HepG2 (cell line): Measurements from ENCODE around the gene DEPDC5. TPM values are rescaled to one million over a fixed set of nuclear protein-coding genes. Genes with fewer than 3 reads are reported as not detected.

ENCODE experiments used
- ATAC-seq: fragments of 200-7000 bp; cut with Tn5 transposase; 3 replicates; pipeline ENCODE4 v1.9.1; 2020; ENCODE audit warnings: mild to moderate bottlenecking, moderate library complexity
- BruUV-seq: library from RNA; stranded (reverse); fragments of 400-500 nt; replicated peaks from 2 replicates; lab custom pipeline; 2021; lab: Mats Ljungman, UMichigan
- CTCF ChIA-PET: fragments of 300-600 bp; formaldehyde crosslinking; extraction: SDS; loops from one replicate; lab custom pipeline; 2021; ENCODE audit warnings: low total read pairs, inconsistent platforms, low intra/inter-chr PET ratio; lab: Yijun Ruan, JAX
- POLR2A ChIA-PET: fragments of 350-600 bp; sonication (Branson Sonifier 250); formaldehyde crosslinking; loops from one replicate; lab custom pipeline; 2020; ENCODE audit warnings: antibody characterized with exemption, inconsistent platforms; lab: Yijun Ruan, JAX
- DNase-seq: peaks from one replicate; pipeline ENCODE4 v3.0.0-alpha.2; 2015; ENCODE audit warnings: low spot score
- FAIRE-seq: peaks from 3 replicates; lab custom pipeline; 2011; peaks lifted over from hg19 to GRCh38; lab: Jason Lieb, UNC
- H2AFZ ChIP-seq: one replicate; pipeline ENCODE4 v1.6.1; 2011; ENCODE audit warnings: low read length, inconsistent platforms
- H3K27ac ChIP-seq: fragments of 300-600 bp; 3 replicates; pipeline ENCODE4 v1.8.0; 2011; ENCODE audit warnings: mixed run types, mild to moderate bottlenecking, mixed read lengths, low read length, inconsistent platforms; ENCODE audit not compliant: insufficient read depth; ENCODE audit errors: extremely low read length
- H3K27me3 ChIP-seq, 2 experiments: fragments of 200-600 bp in 1 of 2; 2 replicates in 1 of 2; 3 replicates in 1 of 2; pipeline versions ENCODE4 v1.6.0 to v1.8.0; 2011; ENCODE audit warnings: low read length in 2 of 2, mild to moderate bottlenecking in 2 of 2, moderate library complexity in 2 of 2, inconsistent platforms in 1 of 2; ENCODE audit not compliant: insufficient read depth in 2 of 2, control insufficient read depth in 1 of 2
- H3K36me3 ChIP-seq, 2 experiments: fragments of 200-600 bp in 1 of 2; replicated peaks in 1 of 2; 2 replicates in 1 of 2; 3 replicates in 1 of 2; pipeline versions ENCODE4 v1.5.1 to v1.8.0; 2011; ENCODE audit warnings: low read length in 2 of 2, inconsistent platforms in 1 of 2; ENCODE audit not compliant: insufficient read depth in 2 of 2, control insufficient read depth in 1 of 2
- H3K4me1 ChIP-seq: 2 replicates; pipeline ENCODE4 v1.5.1; 2012; ENCODE audit warnings: low read length, inconsistent platforms; ENCODE audit not compliant: insufficient read depth
- H3K4me2 ChIP-seq: 2 replicates; pipeline ENCODE4 v1.6.0; 2011; ENCODE audit warnings: low read depth, low read length, inconsistent platforms
- H3K4me3 ChIP-seq, 3 experiments: fragments of 200-600 bp in 1 of 3; sonication (generic), shearing (Covaris generic) in 1 of 3; replicated peaks in 1 of 3; 2 replicates each; pipeline ENCODE4 v1.5.1; 2011 to 2016; ENCODE audit warnings: low read length in 3 of 3, inconsistent platforms in 2 of 3, low read depth in 2 of 3, mild to moderate bottlenecking in 2 of 3, control low read depth in 1 of 3, mixed read lengths in 1 of 3; ENCODE audit not compliant: insufficient read depth in 1 of 3
- H3K79me2 ChIP-seq: one replicate; pipeline ENCODE4 v1.6.1; 2011; ENCODE audit warnings: low read length, inconsistent platforms; ENCODE audit not compliant: insufficient read depth
- H3K9ac ChIP-seq: 2 replicates; pipeline ENCODE4 v1.6.0; 2011; ENCODE audit warnings: mild to moderate bottlenecking, low read depth, low read length, inconsistent platforms; ENCODE audit not compliant: insufficient read depth
- H3K9me3 ChIP-seq: 2 replicates; pipeline ENCODE4 v1.5.1; 2012; ENCODE audit warnings: mild to moderate bottlenecking, low read length
- H4K20me1 ChIP-seq: 2 replicates; pipeline ENCODE4 v1.6.0; 2011; ENCODE audit warnings: inconsistent platforms, mild to moderate bottlenecking, low read length, moderate library complexity; ENCODE audit not compliant: insufficient read depth
- CCAR2 ChIP-seq: fragments of 200-400 bp; formaldehyde crosslinking; optimal IDR thresholded peaks from 2 replicates; pipeline ENCODE3; 2018; ENCODE audit warnings: low read depth, mild to moderate bottlenecking, low read length, moderate library complexity
- KLF6 ChIP-seq: IDR thresholded peaks from 2 replicates; pipeline ENCODE4 v1.8.0; 2016; ENCODE audit warnings: missing biosample characterization, missing genetic modification reagents
- NCOR1 ChIP-seq: fragments of 200-600 bp; sonication (generic); IDR thresholded peaks from 2 replicates; pipeline ENCODE4 v1.7.0; 2017; ENCODE audit warnings: antibody characterized with exemption, low read length, borderline replicate concordance
- NFE2L2 ChIP-seq: fragments of 150-350 bp; IDR thresholded peaks from 2 replicates; pipeline ENCODE4 v1.6.1; 2014; ENCODE audit warnings: low read length
- RXRB ChIP-seq: IDR thresholded peaks from 2 replicates; pipeline ENCODE4 v1.6.1; 2016; ENCODE audit warnings: borderline replicate concordance, missing genetic modification reagents, missing compliant biosample characterization
- SYNCRIP ChIP-seq: fragments of 200-400 bp; formaldehyde crosslinking; IDR thresholded peaks from 2 replicates; pipeline ENCODE4 v1.6.1; 2018; ENCODE audit warnings: mild to moderate bottlenecking, low read depth, low read length; ENCODE audit not compliant: insufficient read depth
- ZBTB21 ChIP-seq: sonication (generic); formaldehyde crosslinking; IDR thresholded peaks from 2 replicates; pipeline ENCODE4 v1.4.0; 2020; ENCODE audit warnings: missing genetic modification reagents
- ZMYM2 ChIP-seq: sonication (generic); formaldehyde crosslinking; IDR thresholded peaks from 2 replicates; pipeline ENCODE4 v1.8.0; 2022; ENCODE audit warnings: mild to moderate bottlenecking, missing genetic modification reagents
- ZNF263 ChIP-seq: sonication (generic); formaldehyde crosslinking; IDR thresholded peaks from 2 replicates; pipeline ENCODE4 v1.4.0; 2020; ENCODE audit warnings: missing genetic modification reagents
- ZNF34 ChIP-seq: sonication (generic); formaldehyde crosslinking; IDR thresholded peaks from 2 replicates; pipeline ENCODE4 v1.4.0; 2020; ENCODE audit warnings: mild to moderate bottlenecking, missing genetic modification reagents, borderline replicate concordance
- ZNF572 ChIP-seq: sonication (generic); formaldehyde crosslinking; IDR thresholded peaks from 2 replicates; pipeline ENCODE4 v1.5.1; 2020; ENCODE audit warnings: mild to moderate bottlenecking, missing genetic modification reagents
- ZNF577 ChIP-seq: sonication (generic); formaldehyde crosslinking; IDR thresholded peaks from 2 replicates; pipeline ENCODE4 v1.4.0; 2020; ENCODE audit warnings: mild to moderate bottlenecking, low read depth, missing genetic modification reagents, borderline replicate concordance
- WGBS: methylation state at CpG from one replicate; pipeline ENCODE4 v1.1.6; 2017; ENCODE audit warnings: low lambda C conversion rate; 5-methylcytosine and 5-hydroxymethylcytosine counted together
- in situ Hi-C: cut with HindIII; loops from 2 replicates; pipeline ENCODE4 v1.10.0; 2017; ENCODE audit warnings: low pct_unique_long_range_greater_than_20kb; ENCODE audit not compliant: extremely low pct_ligation_motif_present
- intact Hi-C: fragments of 100-400 bp; cut with micrococcal nuclease; formaldehyde crosslinking; loops from one replicate; pipeline ENCODE4 v1.10.0; 2022; ENCODE audit not compliant: unreplicated experiment
- polyA plus RNA-seq, 8 experiments: library from polyadenylated mRNA; depleted of rRNA in 3 of 8; stranded (reverse) in 7 of 8; unstranded in 1 of 8; fragments of >200 nt; fragmentation: Illumina TruSeq in 4 of 8; extraction: Trizol in 4 of 8; gene quantifications; 2 replicates each; pipeline versions ENCODE4 v1.2.1 to v1.2.3, GENCODE V29; 2011 to 2016; ENCODE audit warnings: low read depth in 4 of 8, missing spikeins in 1 of 8, mixed read lengths in 1 of 8; ENCODE audit not compliant: insufficient read depth in 1 of 8
- total RNA-seq, 5 experiments: library from RNA; depleted of rRNA; stranded (reverse); fragments of >200 nt; fragmentation: Illumina TruSeq; extraction: Trizol; gene quantifications; 2 replicates each; pipeline ENCODE4 v1.2.3, GENCODE V29; 2016; ENCODE audit warnings: low read depth in 1 of 5

DEPDC5 gene
- total and polyA plus RNA-seq, 2 of the 13 experiments (the other 11 are each of a cell fraction or from before 2014, with no cell fraction given): 9.8 to 12.4 TPM

DNA sequence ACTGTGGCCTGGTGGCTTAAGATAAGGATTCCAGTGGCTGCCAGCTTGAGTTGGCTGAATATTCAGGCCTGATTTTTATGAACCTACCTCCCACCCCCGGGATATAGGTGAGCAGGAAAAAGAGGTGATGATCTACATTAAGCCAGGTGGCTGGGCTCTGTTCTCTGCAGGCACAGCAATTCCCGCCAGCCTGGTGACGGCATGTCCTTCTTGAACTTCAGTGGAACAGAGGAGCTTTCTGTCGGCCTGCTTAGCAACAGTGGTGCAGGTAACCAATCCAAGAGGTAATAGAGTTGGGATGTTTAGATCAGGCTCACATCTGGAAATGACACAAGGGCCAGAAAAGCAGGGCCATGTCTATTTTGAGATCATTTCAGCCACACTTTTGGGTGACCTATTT is 68.7 kb downstream of the DEPDC5 start:
- Histone ChIP-seq H2AFZ (no peak overlapping the region), H4K20me1 (no peaks in the 10 kb centered on the region), H3K79me2 (no peaks in the 10 kb centered on the region), H3K9ac (no peak overlapping the region), H3K27ac (no peak overlapping the region), H3K9me3 (no peaks in the 10 kb centered on the region), H3K27me3 (no peaks in the 10 kb centered on the region), H3K4me1 (peaks cover 13% of the 10 kb centered on the region; the same call in 1 of the 2 replicates), H3K4me3 (no peak overlapping the region), H3K36me3 (peaks cover 15 to 43% of the 10 kb centered on the region in 2 experiments; a peak in 4 of 5 replicates), H3K4me2 (no peak overlapping the region)
- no peak for TF ChIP-seq ZBTB21 (CRISPR knock-in tag)
- no peak for TF ChIP-seq ZMYM2 (CRISPR knock-in tag)
- no peak for TF ChIP-seq ZNF263 (CRISPR knock-in tag)
- TF ChIP-seq ZNF34: no peak
- no peak for TF ChIP-seq CCAR2
- no peak for TF ChIP-seq ZNF572 (CRISPR knock-in tag)
- TF ChIP-seq NFE2L2: no peak
- no peak for TF ChIP-seq SYNCRIP
- no peak for TF ChIP-seq RXRB (CRISPR knock-in tag)
- no peak for TF ChIP-seq ZNF577 (CRISPR knock-in tag)
- no peak for TF ChIP-seq KLF6 (CRISPR knock-in tag)
- TF ChIP-seq NCOR1: no peak
- no peak for FAIRE-seq
- DNase-seq: no peak
- in situ Hi-C loops: no loop called here
- POLR2A ChIA-PET: no interaction called here
- CTCF ChIA-PET: no interaction called here
- no peak for ATAC-seq
- no TSS peak for BruUV-seq
- intact Hi-C loops: no loop called here
- WGBS: 90% methylated on average over 2 of the region's 4 CpGs
